SK-N-MC (cell line): ENCODE data around the gene CCDC127.

Experiments used
- DNase-seq: peaks from one replicate; pipeline ENCODE4 v3.0.0-alpha.2; 2011; ENCODE audit warnings: low read depth, low spot score
- H3K27ac ChIP-seq: fragments of 200-600 bp; sonication (generic); 2 replicates; pipeline ENCODE4 v1.5.1; 2016; ENCODE audit warnings: mixed run types
- H3K36me3 ChIP-seq: fragments of 200-600 bp; sonication (generic); 2 replicates; pipeline ENCODE4 v1.6.1; 2017; ENCODE audit warnings: antibody characterized with exemption, low read length, mixed read lengths; ENCODE audit not compliant: insufficient read depth
- H3K4me3 ChIP-seq: fragments of 200-600 bp; sonication (generic); 2 replicates; pipeline ENCODE4 v1.5.1; 2016
- H3K9ac ChIP-seq: fragments of 200-600 bp; sonication (generic); 2 replicates; pipeline ENCODE4 v1.8.0; 2017; ENCODE audit warnings: mixed run types, mixed read lengths; ENCODE audit not compliant: insufficient read length
- H3K9me3 ChIP-seq: fragments of 200-600 bp; sonication (generic); 2 replicates; pipeline ENCODE4 v1.6.1; 2017; ENCODE audit warnings: low read depth, mild to moderate bottlenecking, antibody characterized with exemption, low read length, moderate library complexity, mixed read lengths
- EZH2 ChIP-seq: fragments of 200-600 bp; sonication (generic); IDR thresholded peaks from one replicate; pipeline ENCODE4 v1.6.1; 2017; ENCODE audit warnings: antibody characterized with exemption
- FOXP2 ChIP-seq: optimal IDR thresholded peaks from 2 replicates; pipeline ENCODE3; 2011; ENCODE audit warnings: mild to moderate bottlenecking, moderate library complexity; ENCODE audit not compliant: insufficient read depth; ENCODE audit errors: extremely low read length, control extremely low read depth
- POLR2AphosphoS5 ChIP-seq: IDR thresholded peaks from 2 replicates; pipeline ENCODE4 v1.6.1; 2012; ENCODE audit warnings: mild to moderate bottlenecking, low read depth, low read length, borderline replicate concordance

Gene CCDC127

DNA sequence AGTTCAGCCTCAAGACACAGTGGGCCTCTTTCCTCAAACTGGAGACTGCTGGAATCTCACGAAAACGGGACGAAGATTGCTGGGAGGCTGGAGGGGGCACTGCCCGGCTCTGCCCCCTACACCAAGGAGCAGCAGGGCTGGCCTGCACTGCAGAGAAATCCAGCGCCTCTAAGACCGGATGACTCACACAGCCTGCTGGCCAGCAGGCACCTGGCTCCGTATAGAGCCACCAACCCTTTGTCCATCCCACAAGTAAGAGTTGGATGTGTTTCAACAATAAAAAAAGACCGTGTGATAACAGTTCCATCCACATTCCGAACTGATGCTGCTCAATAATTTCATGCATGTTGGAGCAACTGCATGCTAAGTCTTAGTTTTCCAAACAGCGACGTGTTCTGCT is 11.5 kb downstream of the CCDC127 start:
- DNase-seq, result no peak
- no peak overlapping the region; the same call in 1 of the 2 replicates for H3K27ac ChIP-seq
- peaks cover 26% of the 10 kb centered on the region for H3K36me3 ChIP-seq
- no peaks in the 10 kb centered on the region for H3K9me3 ChIP-seq
- TF ChIP-seq EZH2, result no peak
- no peak for TF ChIP-seq POLR2AphosphoS5
- no peak for TF ChIP-seq FOXP2
- no peak overlapping the region for H3K9ac ChIP-seq
- no peak overlapping the region for H3K4me3 ChIP-seq

DNA sequence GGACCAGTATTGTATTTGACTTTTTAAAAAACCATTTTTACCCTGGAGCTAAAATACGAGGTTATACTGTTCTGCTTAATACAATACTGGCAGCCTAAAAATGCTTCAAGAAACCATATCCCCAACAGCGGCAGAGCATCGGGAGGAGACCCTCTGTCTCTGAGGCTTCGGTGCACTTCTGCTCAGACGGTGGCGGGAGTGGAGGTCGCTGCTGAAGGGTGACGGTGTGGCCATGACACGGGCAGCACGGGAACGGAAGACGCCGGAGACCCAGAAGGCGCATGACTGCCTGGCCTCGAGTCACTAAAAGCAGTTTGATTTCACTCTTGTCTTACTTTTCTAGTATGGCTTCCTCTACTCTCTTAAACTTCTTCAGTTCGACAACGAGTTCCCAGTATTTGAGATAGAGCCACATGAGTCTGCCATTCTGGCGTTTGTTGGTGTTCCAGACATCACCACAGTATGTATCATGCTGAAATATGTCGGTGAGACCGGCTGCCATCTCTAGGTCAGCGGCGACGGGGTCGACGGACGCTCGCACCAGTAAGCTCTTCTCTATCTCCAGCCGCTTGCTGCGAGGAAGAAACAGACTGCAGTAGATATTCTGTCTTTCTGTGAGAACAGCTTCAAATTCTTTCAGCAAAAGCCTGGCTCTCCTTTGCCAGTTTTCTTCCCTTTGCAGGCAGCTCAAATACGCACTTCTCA is 12.8 kb downstream of the CCDC127 start:
- Histone ChIP-seq H3K36me3 (peaks cover 26% of the 10 kb centered on the region), H3K27ac (no peak overlapping the region)

DNA sequence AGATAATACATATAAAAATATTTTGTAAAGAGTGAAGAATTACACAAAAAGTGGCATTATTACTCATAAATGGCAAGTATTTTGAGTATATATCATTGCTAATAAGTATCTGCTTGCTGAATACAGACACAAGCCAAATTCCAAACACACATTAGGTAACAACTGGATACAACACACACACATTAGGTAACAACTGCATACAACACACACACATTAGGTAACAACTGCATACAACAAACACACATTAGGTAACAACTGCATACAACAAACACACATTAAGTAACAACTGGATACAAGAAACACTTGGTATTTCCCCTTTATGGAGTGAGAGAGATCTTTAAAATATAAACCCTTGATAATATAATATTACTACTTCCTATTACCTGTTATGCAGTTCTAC is 13.5 kb downstream of the CCDC127 start:
- Histone ChIP-seq H3K36me3 (peaks cover 26% of the 10 kb centered on the region), H3K9ac (no peak overlapping the region), H3K9me3 (no peaks in the 10 kb centered on the region), H3K27ac (no peak overlapping the region), H3K4me3 (no peak overlapping the region)
- TF ChIP-seq EZH2 (no peak), FOXP2 (no peak), POLR2AphosphoS5 (no peak)
- no peak for DNase-seq

More for the DNA sequence above, 12.8 kb downstream of the CCDC127 start:
- Histone ChIP-seq H3K4me3 (no peak overlapping the region), H3K9me3 (no peaks in the 10 kb centered on the region), H3K9ac (no peak overlapping the region)
- TF ChIP-seq EZH2, result no peak
- TF ChIP-seq FOXP2, result no peak
- TF ChIP-seq POLR2AphosphoS5, result no peak
- DNase-seq, result no peak

GRCh38 chr5:204001-204400 is 14.0 kb downstream of the CCDC127 start:
- Histone ChIP-seq H3K9ac (no peak overlapping the region), H3K36me3 (peaks cover 26% of the 10 kb centered on the region), H3K27ac (no peak overlapping the region), H3K4me3 (no peak overlapping the region), H3K9me3 (no peaks in the 10 kb centered on the region)
- no peak for TF ChIP-seq POLR2AphosphoS5
- TF ChIP-seq FOXP2, result no peak
- TF ChIP-seq EZH2, result no peak
- DNase-seq, result no peak

- no peak overlapping the region for H3K9ac ChIP-seq
- peaks cover 26% of the 10 kb centered on the region for H3K36me3 ChIP-seq
- H3K27ac ChIP-seq, result no peak overlapping the region
- H3K4me3 ChIP-seq, result no peak overlapping the region
- no peak for TF ChIP-seq POLR2AphosphoS5
- TF ChIP-seq FOXP2, result no peak
- no peak for TF ChIP-seq EZH2
- H3K9me3 ChIP-seq, result no peaks in the 10 kb centered on the region
- DNase-seq, result no peak
Observed at GRCh38 chr5:203246-203930, 14.6 kb downstream of the CCDC127 start.

DNA sequence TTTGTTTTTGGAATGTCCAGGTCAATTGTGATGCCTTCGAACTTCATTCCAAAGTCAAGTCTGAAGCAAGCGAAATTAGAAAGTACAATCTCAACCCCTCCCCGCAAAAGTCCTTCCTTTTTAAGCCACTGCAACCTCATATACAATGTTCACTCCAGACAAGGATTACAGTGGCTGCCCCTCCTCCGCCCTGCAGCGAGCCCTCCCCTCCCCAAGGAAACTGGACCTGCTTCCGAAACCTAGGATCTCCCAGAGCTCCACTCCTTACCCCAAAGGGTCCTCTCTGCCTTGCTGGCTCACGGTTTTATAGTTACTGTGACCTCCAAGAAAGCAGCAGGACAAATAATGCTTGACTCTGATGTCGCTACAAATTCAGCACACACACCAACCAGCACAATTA is 16.3 kb downstream of the CCDC127 start:
- Histone ChIP-seq H3K9ac (no peak overlapping the region), H3K27ac (no peak overlapping the region), H3K9me3 (no peaks in the 10 kb centered on the region), H3K4me3 (no peak overlapping the region), H3K36me3 (peaks cover 26% of the 10 kb centered on the region)
- TF ChIP-seq POLR2AphosphoS5 (no peak), FOXP2 (no peak), EZH2 (no peak)
- DNase-seq, result no peak

- H3K36me3 ChIP-seq, result peaks cover 26% of the 10 kb centered on the region
- no peak overlapping the region for H3K9ac ChIP-seq
- no peaks in the 10 kb centered on the region for H3K9me3 ChIP-seq
- H3K27ac ChIP-seq, result no peak overlapping the region
- TF ChIP-seq FOXP2 (no peak), EZH2 (no peak), POLR2AphosphoS5 (no peak)
- no peak for DNase-seq
- H3K4me3 ChIP-seq, result no peak overlapping the region
Observed at GRCh38 chr5:200985-201384, 17.0 kb downstream of the CCDC127 start.

DNA sequence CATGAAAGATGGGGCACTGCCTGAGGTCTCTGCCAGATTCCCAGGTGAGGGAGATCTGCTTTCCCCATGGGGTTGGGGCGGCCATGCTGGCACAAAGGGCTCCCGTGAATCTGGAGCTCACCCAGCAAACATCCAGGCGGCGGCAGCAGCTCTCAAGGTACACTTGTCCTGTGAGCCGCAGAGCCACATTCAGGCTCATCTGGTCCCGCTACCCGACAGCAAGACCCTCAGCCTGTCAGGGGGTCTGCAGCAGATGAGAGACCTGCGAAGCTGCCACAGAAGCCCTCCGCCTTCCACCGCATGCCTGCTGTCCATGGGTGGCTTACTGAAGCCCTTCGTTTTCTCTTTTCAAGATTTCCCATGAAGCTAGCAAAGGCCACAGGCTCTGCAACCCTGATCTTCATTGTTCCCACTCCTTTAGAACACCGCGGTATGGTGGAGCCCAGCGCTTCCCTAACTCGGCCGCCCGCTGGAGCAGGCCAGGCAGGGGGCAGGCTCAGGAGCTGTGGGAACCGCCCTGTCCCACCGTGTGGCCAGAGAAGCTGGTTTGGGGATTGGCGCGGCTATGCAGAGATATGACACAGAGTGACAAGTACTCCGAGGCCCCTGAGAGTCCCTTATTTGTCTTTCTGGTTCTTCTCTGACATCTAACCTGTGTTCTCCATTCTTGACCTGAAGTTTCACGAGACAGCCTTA is 17.9 kb downstream of the CCDC127 start:
- peaks cover 19% of the 10 kb centered on the region for H3K36me3 ChIP-seq
- H3K27ac ChIP-seq, result no peak overlapping the region
- H3K9me3 ChIP-seq, result no peaks in the 10 kb centered on the region

More for the DNA sequence above, 17.9 kb downstream of the CCDC127 start:
- H3K4me3 ChIP-seq, result no peak overlapping the region
- no peak overlapping the region for H3K9ac ChIP-seq
- DNase-seq, result no peak
- TF ChIP-seq POLR2AphosphoS5, result no peak
- no peak for TF ChIP-seq FOXP2
- no peak for TF ChIP-seq EZH2
